KMS-11 (cell line): ENCODE measurements around the gene PCDHB1.

Experiments
- H2AFZ ChIP-seq: fragments of 200-600 bp; sonication (generic); 2 replicates; pipeline ENCODE4 v1.6.1; 2016; ENCODE audit warnings: antibody characterized with exemption, mixed run types, low read depth
- H3K27ac ChIP-seq: fragments of 200-600 bp; sonication (generic); 2 replicates; pipeline ENCODE4 v1.6.1; 2016; ENCODE audit warnings: mild to moderate bottlenecking, mixed run types
- H3K27me3 ChIP-seq: fragments of 200-600 bp; sonication (generic); 2 replicates; pipeline ENCODE4 v1.6.1; 2017; ENCODE audit warnings: mild to moderate bottlenecking, low read depth, mixed run types, moderate library complexity; ENCODE audit not compliant: insufficient read depth
- H3K36me3 ChIP-seq: fragments of 200-600 bp; sonication (generic); 2 replicates; pipeline ENCODE4 v1.6.1; 2017; ENCODE audit warnings: mild to moderate bottlenecking, mixed run types; ENCODE audit not compliant: insufficient read depth
- H3K4me1 ChIP-seq: fragments of 200-600 bp; sonication (generic); 2 replicates; pipeline ENCODE4 v1.6.1; 2016; ENCODE audit warnings: mild to moderate bottlenecking, low read depth, mixed run types; ENCODE audit not compliant: poor library complexity, severe bottlenecking
- H3K4me2 ChIP-seq: fragments of 200-600 bp; sonication (generic); 2 replicates; pipeline ENCODE4 v1.7.0; 2016; ENCODE audit warnings: mild to moderate bottlenecking, mixed run types
- H3K4me3 ChIP-seq: fragments of 200-600 bp; sonication (generic); IDR thresholded peaks from 2 replicates; pipeline ENCODE4 v1.6.1; 2017; ENCODE audit warnings: low read depth, low read length, mixed read lengths; ENCODE audit not compliant: insufficient read depth
- H3K79me2 ChIP-seq: fragments of 200-600 bp; sonication (generic); 2 replicates; pipeline ENCODE4 v1.6.1; 2016; ENCODE audit warnings: low read depth, mixed run types; ENCODE audit not compliant: insufficient read depth
- H3K9ac ChIP-seq: fragments of 200-600 bp; sonication (generic); 2 replicates; pipeline ENCODE4 v1.6.1; 2016; ENCODE audit warnings: mild to moderate bottlenecking, mixed run types
- H4K20me1 ChIP-seq: fragments of 200-600 bp; sonication (generic); 2 replicates; pipeline ENCODE4 v1.6.1; 2016; ENCODE audit warnings: mild to moderate bottlenecking, mixed run types; ENCODE audit not compliant: insufficient read depth
- TF ChIP-seq, protein P1 (sequence below): fragments of 200-600 bp; sonication (generic); conservative IDR thresholded peaks from 2 replicates; pipeline ENCODE4 v1.6.1; 2017; ENCODE audit warnings: low read depth, mild to moderate bottlenecking, antibody characterized with exemption, low read length, moderate library complexity, mixed read lengths

PCDHB1 gene

DNA sequence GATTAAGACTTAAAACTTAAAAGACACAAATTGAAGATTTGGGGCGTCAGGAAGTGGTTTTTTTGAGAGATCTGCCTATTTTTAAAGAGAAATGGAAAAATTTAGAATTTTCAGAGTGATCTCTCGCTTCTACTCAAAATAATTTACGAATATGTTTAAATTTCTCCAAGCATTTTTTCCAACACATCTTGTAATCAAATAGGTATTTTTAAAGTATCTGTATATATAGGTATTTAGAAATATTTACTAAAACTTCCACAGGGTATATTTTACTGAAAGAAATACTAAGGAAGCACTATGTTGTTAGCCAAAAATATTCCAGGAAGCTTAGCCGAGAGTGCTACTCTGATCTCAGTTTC lies 9.8 kb upstream of the PCDHB1 start:
- H3K79me2 ChIP-seq, result no peaks in the 10 kb centered on the region
- H3K27me3 ChIP-seq, result no peaks in the 10 kb centered on the region; the same call in 1 of the 2 replicates
- H3K27ac ChIP-seq, result no peak overlapping the region

DNA sequence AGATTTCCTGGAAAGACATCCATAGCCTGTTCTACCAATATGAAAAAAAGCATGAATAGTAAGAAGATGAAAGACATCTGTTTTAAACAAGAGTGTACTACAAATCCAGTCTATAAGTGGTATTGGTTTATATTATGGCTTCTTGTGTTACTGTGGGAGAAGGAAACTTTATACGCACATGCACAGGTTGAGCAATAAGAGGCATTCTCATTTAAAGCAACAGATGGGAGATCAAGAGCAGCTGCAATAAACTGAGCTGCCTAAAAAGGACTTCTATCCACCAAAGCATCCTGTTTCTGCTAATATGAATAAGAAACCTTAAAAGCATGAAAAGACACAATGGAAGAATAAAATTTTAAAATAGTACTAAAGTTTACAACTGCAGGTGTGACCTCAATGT lies 8.6 kb upstream of the PCDHB1 start:
- TF ChIP-seq, protein P1, sequence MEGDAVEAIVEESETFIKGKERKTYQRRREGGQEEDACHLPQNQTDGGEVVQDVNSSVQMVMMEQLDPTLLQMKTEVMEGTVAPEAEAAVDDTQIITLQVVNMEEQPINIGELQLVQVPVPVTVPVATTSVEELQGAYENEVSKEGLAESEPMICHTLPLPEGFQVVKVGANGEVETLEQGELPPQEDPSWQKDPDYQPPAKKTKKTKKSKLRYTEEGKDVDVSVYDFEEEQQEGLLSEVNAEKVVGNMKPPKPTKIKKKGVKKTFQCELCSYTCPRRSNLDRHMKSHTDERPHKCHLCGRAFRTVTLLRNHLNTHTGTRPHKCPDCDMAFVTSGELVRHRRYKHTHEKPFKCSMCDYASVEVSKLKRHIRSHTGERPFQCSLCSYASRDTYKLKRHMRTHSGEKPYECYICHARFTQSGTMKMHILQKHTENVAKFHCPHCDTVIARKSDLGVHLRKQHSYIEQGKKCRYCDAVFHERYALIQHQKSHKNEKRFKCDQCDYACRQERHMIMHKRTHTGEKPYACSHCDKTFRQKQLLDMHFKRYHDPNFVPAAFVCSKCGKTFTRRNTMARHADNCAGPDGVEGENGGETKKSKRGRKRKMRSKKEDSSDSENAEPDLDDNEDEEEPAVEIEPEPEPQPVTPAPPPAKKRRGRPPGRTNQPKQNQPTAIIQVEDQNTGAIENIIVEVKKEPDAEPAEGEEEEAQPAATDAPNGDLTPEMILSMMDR, result no peak
- H3K27me3 ChIP-seq, result no peaks in the 10 kb centered on the region
- no peak overlapping the region for H2AFZ ChIP-seq
- H3K79me2 ChIP-seq, result no peaks in the 10 kb centered on the region
- no peaks in the 10 kb centered on the region for H3K4me1 ChIP-seq
- H3K4me3 ChIP-seq, result no peak overlapping the region
- H4K20me1 ChIP-seq, result no peaks in the 10 kb centered on the region
- H3K9ac ChIP-seq, result no peak overlapping the region
- no peak overlapping the region for H3K27ac ChIP-seq
- no peak overlapping the region for H3K4me2 ChIP-seq
- no peaks in the 10 kb centered on the region for H3K36me3 ChIP-seq

More for the DNA sequence above, 9.8 kb upstream of the PCDHB1 start:
- no peaks in the 10 kb centered on the region for H3K4me1 ChIP-seq
- no peaks in the 10 kb centered on the region for H4K20me1 ChIP-seq
- TF ChIP-seq, protein P1, result 0 out of 2 replicates have a peak, but pooled peaks have one; percentile 31
- H3K9ac ChIP-seq, result no peak overlapping the region
- no peak overlapping the region for H2AFZ ChIP-seq
- H3K4me2 ChIP-seq, result no peak overlapping the region
- H3K36me3 ChIP-seq, result no peaks in the 10 kb centered on the region
- no peak overlapping the region for H3K4me3 ChIP-seq

DNA sequence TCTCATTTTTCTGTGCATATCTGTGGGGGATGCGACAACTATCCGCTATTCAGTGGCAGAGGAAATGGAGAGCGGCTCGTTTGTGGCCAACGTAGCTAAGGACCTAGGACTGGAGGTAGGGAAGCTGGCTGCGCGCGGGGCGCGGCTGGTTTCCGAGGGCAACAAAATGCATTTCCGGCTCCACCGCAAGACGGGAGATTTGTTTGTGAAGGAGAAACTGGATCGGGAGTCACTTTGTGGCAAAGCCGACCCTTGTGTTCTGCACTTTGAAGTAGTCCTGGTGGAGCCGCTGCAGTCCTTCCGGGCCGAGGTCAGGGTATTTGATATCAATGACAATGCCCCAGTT lies 320 bp downstream of the PCDHB1 start:
- Histone ChIP-seq H3K79me2 (no peaks in the 10 kb centered on the region), H3K9ac (no peak overlapping the region), H3K27me3 (no peaks in the 10 kb centered on the region), H3K4me1 (no peaks in the 10 kb centered on the region), H4K20me1 (no peaks in the 10 kb centered on the region), H3K27ac (no peak overlapping the region), H3K4me2 (no peak overlapping the region), H3K36me3 (no peaks in the 10 kb centered on the region), H3K4me3 (no peak overlapping the region), H2AFZ (no peak overlapping the region)
- TF ChIP-seq, protein P1, result no peak

DNA sequence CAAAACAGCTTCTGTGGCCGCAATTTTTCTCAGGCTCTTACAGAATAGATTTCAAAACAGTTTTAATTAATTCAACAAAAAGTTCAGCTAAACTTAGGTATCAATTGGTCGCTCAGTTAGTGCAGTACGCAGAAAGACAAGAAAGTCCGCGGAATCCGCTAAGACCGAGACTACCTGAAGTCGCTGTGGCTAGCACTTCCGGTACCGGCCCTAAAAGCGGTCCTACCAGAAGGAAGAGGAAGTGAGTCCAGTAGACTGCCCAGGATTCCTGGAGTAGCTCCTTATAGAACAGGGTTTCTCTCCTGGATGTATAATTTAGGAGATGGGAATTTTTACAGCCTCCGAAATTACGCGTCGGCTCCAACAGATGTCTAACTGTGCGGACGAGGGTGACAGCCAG lies 26.7 kb downstream of the PCDHB1 start:
- TF ChIP-seq, protein P1, result no peak
- H3K36me3 ChIP-seq, result no peaks in the 10 kb centered on the region
- no peaks in the 10 kb centered on the region for H3K4me1 ChIP-seq
- H3K79me2 ChIP-seq, result no peaks in the 10 kb centered on the region
- H4K20me1 ChIP-seq, result no peaks in the 10 kb centered on the region
- no peak overlapping the region for H3K27ac ChIP-seq
- no peaks in the 10 kb centered on the region for H3K27me3 ChIP-seq
- no peak overlapping the region for H3K9ac ChIP-seq
- H3K4me2 ChIP-seq, result no peak overlapping the region
- H2AFZ ChIP-seq, result no peak overlapping the region
- no peak overlapping the region for H3K4me3 ChIP-seq

DNA sequence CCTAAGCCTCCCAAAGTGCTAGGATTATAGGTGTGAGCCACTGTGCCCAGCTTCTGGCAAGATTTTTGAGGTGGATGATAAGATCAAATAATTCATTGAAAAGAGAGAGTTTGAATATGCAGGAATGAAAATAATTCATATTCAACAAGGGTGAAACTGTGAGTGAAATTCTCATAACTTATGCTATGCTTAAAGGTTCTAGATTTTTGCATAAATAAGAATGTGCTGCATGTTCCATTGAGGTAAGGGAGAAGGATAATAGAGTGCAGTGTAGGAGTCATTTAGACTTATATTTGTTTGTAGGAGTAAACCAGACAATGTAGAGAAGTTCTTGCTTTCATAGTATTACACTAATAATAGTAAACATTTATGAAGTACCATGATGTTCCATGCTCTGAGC lies 31.1 kb downstream of the PCDHB1 start:
- Histone ChIP-seq H3K79me2 (no peaks in the 10 kb centered on the region), H2AFZ (no peak overlapping the region), H3K4me3 (no peak overlapping the region), H3K9ac (no peak overlapping the region), H3K4me2 (no peak overlapping the region), H3K36me3 (no peaks in the 10 kb centered on the region), H3K4me1 (no peaks in the 10 kb centered on the region), H3K27me3 (no peaks in the 10 kb centered on the region), H4K20me1 (no peaks in the 10 kb centered on the region), H3K27ac (no peak overlapping the region)
- TF ChIP-seq, protein P1, result no peak
